ENCODE results near the gene ARSA.
"Not testable (repeated sequence)": the region's sequence is repeated elsewhere in the genome, so short reads cannot be mapped to it uniquely, and the experiment has no call there.

The ARSA gene

GRCh38 chr22:50621356-50621880 is 6.5 kb downstream of the ARSA start:
- peak; percentile 77 to 78 for DNase-seq

- peak; percentile 75 to 77 for DNase-seq
Measured at GRCh38 chr22:50620593-50621355, 7.2 kb downstream of the ARSA start.

GRCh38 chr22:50614296-50614695 is 13.7 kb downstream of the ARSA start:
- not testable (repeated sequence) for DNase-seq

GRCh38 chr22:50613291-50613981 is 14.5 kb downstream of the ARSA start:
- no peak for DNase-seq

GRCh38 chr22:50612528-50613221 is 15.3 kb downstream of the ARSA start:
- DNase-seq = no peak

- DNase-seq = no peak
Measured at GRCh38 chr22:50612168-50612527, 15.8 kb downstream of the ARSA start.

GRCh38 chr22:50611341-50612060 is 16.5 kb downstream of the ARSA start:
- DNase-seq = no peak

GRCh38 chr22:50610581-50610980 is 17.4 kb downstream of the ARSA start:
- DNase-seq = no peak

- no peak for DNase-seq
Measured at GRCh38 chr22:50610041-50610451, 17.9 kb downstream of the ARSA start.

- no peak for DNase-seq
Measured at GRCh38 chr22:50609599-50609998, 18.4 kb downstream of the ARSA start.

GRCh38 chr22:50608996-50609395 is 19.0 kb downstream of the ARSA start:
- DNase-seq = no peak

GRCh38 chr22:50608058-50608840 is 19.7 kb downstream of the ARSA start:
- not testable (repeated sequence) for DNase-seq

- no peak for DNase-seq
Measured at GRCh38 chr22:50607659-50608020, 20.3 kb downstream of the ARSA start.

- DNase-seq = no peak
Measured at GRCh38 chr22:50606946-50607658, 20.9 kb downstream of the ARSA start.

- no peak for DNase-seq
Measured at GRCh38 chr22:50606165-50606945, 21.6 kb downstream of the ARSA start.

GRCh38 chr22:50605613-50606074 is 22.3 kb downstream of the ARSA start:
- no peak for DNase-seq

GRCh38 chr22:50605002-50605612 is 22.8 kb downstream of the ARSA start:
- no peak for DNase-seq

GRCh38 chr22:50604256-50605001 is 23.5 kb downstream of the ARSA start:
- DNase-seq = no peak
